Vagina (tissue), 2 donors: ENCODE results near the gene PAQR4.

ENCODE experiments used
- POLR2A ChIP-seq, 2 donors: fragments of 450-650 bp; IDR thresholded peaks; one replicate each; pipeline ENCODE4 v1.6.1; 2017; ENCODE audit warnings: antibody characterized with exemption in 2 of 2, mild to moderate bottlenecking in 2 of 2, moderate library complexity in 2 of 2
- POLR2AphosphoS5 ChIP-seq, 2 donors: sonication (generic); formaldehyde crosslinking; IDR thresholded peaks; one replicate each; pipeline ENCODE4 v1.9.0; 2017; ENCODE audit warnings: antibody characterized with exemption in 2 of 2, mild to moderate bottlenecking in 2 of 2, low read depth in 1 of 2; ENCODE audit not compliant: insufficient read depth in 1 of 2

DNA sequence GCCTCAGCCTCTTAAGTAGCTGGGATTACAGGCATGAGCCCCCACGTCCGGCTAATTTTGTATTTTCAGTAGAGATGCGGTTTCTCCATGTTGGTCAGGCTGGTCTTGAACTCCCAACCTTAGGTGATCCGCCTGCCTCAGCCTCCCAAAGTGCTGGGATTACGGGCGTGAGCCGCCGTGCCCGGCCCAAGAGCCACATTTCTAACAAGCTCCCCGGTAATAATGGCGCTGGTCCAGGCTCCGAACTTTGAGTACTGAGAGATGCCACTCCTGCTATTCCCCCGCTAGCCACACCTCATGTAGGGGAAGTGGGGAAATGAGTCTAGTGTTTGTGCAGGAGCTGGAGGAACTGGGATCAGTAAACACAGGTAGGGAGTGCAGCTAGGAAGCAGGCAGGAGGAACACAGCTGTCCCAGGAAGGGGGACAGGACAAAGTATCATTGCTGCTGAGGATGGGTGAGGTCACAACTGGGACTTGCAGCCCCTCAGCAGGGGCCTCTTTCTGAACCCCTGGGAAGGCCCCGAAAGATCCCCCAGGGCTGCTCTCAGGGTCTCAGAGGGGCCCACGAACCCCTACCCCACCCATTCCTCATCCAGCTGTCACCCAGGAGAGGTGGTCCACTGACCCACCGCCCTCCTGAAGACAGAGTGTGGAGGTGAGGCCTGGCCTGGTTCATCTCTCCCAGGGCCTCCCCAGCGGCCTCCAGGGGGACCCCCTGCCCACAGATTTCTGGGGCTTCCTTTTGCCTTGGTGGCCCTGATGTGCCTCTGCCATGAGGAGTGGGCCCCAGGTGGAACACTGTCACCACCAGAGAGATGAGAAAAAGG, 8.8 kb upstream of the PAQR4 start:
- TF ChIP-seq POLR2A (IDR thresholded peaks at IDR 0.05) (no peak), POLR2AphosphoS5 (IDR thresholded peaks at IDR 0.05; ENCODE audit: insufficient read depth in 1 of 2, low read depth in 1 of 2) (no peak)
